HG02678 (cell line): Measurements from ENCODE around the gene XRN1.

ENCODE experiments used
- ATAC-seq: cut with Tn5 transposase; IDR thresholded peaks from one replicate; pipeline ENCODE4 v1.9.1; 2021; ENCODE audit warnings: mild to moderate bottlenecking, moderate library complexity; ENCODE audit not compliant: unreplicated experiment

XRN1 gene

GRCh38 chr3:142275856-142276255 is 172.0 kb downstream of the XRN1 start:
- ATAC-seq = no peak

- ATAC-seq = no peak
These were observed 172.9 kb downstream of the XRN1 start for GRCh38 chr3:142274908-142275307.

DNA sequence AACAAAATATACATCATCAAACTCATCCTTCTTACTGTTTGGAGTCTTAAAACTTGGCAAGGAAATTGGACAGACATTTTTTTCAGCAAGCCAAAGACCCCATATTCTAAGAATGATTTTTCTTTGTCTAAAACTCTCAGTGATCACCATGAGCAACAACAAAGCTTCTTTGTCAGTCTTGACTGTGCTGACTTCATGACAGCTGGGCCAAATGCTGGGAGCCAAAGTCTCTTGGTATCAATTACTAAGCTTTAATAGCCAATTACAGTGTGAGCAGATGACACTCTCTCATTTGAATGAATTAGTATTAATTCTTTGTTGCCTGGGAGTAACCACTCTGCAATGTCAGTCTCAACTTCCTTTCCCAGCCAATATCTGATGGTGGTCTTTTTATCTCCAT is 174.3 kb downstream of the XRN1 start:
- ATAC-seq = no peak

- ATAC-seq = no peak
These were observed 175.5 kb downstream of the XRN1 start for GRCh38 chr3:142272200-142272891.

DNA sequence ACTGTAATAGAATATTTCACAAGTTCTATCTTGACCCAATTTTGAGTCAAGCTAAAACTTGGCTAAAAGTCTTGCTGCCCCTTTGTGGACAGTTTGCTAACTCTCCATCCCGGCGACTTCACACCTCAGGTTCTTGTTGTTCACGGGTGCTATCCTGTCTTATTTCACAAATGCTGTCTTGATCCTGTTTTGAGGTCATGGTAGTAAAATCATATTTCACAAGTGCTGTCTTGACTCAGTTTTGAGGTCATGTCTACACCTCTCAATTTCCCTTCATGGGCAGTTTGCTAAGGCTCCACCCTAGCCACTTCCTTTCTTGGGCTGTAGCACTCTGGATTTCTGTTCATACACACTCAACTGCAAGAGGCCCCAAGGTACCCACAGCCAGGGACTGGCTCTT is 177.4 kb downstream of the XRN1 start:
- ATAC-seq = no peak

- no peak for ATAC-seq
These were observed 178.1 kb downstream of the XRN1 start for GRCh38 chr3:142269767-142270166.

- ATAC-seq = no peak
These were observed 179.4 kb downstream of the XRN1 start for GRCh38 chr3:142268426-142268825.

- ATAC-seq = no peak
These were observed 180.6 kb downstream of the XRN1 start for GRCh38 chr3:142267269-142267668.

- ATAC-seq = no peak
These were observed 184.7 kb downstream of the XRN1 start for GRCh38 chr3:142263112-142263511.

- ATAC-seq = no peak
These were observed 188.5 kb downstream of the XRN1 start for GRCh38 chr3:142259359-142259758.

- no peak for ATAC-seq
These were observed 191.0 kb downstream of the XRN1 start for GRCh38 chr3:142256712-142257333.
